HG02840 (cell line): ENCODE results near the gene WDR91.

Source experiments
- ATAC-seq: cut with Tn5 transposase; IDR thresholded peaks from one replicate; pipeline ENCODE4 v1.9.1; 2021; ENCODE audit warnings: mild to moderate bottlenecking, moderate library complexity, moderate number of reproducible peaks; ENCODE audit not compliant: unreplicated experiment, low FRiP score

Gene WDR91

DNA sequence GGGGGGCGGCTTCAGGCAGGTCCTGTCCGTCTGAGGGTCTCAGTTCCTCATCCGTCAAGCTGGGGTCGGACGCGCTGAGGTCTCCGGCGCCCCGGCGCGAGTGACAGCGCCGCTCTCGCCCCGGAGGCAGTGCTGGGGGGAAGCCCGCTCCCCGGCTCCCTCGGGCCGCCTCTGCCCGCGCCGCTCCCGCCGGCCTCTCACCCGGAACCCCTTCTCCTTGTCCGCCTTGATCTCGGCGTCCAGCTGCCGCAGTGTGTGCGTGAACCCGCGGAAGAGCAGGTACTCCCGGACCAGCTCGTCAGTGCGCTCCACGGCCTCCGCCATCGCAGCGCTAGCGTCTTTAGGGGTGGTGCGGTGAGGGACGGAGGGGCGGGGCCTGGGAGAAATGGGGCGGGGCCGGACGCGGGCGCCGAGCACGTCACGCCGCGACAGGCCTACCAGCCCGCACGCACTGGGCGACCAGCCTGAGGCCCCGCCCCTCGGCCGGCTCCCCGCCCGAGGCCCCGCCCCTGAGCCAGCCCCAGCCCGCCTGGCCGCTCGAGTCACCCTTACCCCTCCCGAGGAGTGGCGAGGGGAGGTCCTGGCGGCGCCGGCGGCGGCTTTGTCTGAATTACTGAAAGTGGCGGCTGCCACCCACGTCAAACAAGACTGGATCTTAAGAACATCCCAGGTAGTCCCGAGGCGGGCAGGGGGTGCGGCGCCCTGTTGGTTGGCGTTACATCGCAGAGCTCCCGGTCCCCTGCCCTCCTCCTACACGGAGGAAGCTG is at the start of gene WDR91:
Gene WDR91, minus strand, starts transcription at position 348 of the 767 bp plus-strand sequence. Its CDS starts 24 bp downstream, at position 324.
- ATAC-seq = peak; percentile 81

GRCh38 chr7:135260470-135260869 is 49.1 kb upstream of the WDR91 start:
- no peak for ATAC-seq

DNA sequence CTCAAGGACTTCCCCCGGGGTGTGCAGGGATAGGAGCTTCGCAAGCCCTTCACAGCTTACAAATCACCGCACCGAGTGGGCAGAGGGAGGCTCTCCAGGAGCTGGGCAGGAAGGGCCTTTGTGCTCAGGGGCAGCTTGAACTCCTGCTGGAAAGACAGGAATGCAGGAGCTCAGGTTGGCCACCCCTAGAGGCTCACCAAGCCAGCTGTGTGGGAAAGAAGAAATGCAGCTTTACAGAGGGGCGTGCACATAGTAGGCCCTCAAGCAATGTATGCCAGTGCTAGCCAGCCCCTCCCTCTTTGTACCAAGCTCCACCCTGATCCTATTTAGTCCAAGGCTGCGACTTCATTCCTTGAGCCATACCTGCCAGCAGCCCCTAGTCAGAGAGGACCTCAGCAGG is 48.4 kb upstream of the WDR91 start:
- no peak for ATAC-seq

GRCh38 chr7:135258585-135258984 is 47.3 kb upstream of the WDR91 start:
- no peak for ATAC-seq

DNA sequence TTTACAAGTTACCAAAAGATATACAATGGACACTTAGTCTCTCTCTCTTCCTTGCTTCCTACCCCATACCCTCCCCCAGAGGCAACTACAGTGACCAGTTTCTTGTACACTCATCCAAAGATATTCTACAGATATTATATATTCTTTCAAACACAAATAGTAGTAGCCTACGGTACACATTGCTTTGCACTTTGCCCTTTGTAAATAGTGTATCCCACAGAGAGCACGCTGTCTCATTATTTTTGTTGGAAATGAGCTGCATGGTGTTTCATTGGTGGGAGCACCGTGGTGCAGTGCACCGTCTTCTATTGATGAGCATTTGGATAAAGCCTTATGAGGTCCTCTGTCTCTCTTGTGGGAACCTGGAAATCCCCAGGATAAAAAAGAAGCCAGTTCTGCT is 46.5 kb upstream of the WDR91 start:
- no peak for ATAC-seq

- no peak for ATAC-seq
Observed at GRCh38 chr7:135253851-135254771, 42.8 kb upstream of the WDR91 start.

GRCh38 chr7:135251496-135252391 is 40.4 kb upstream of the WDR91 start:
- ATAC-seq = no peak

DNA sequence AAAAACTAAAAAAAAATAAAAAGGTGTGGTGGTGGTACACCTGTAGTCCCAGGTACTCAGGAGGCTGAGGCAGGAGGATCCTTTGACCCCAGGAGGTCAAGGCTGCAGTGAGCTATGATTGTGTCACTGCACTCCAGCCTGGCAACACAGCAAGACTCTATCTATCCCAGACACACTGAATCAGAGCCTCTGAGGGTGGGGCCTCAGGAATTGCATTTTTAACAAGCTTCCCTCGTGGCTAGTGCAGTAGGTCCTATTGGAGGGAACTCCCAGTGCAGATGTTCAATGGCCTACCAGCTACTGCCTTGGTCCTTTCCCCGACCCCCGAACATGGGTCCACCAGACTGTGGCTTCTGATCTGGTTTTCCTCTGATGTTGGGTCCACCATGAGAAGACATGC is 37.2 kb upstream of the WDR91 start:
- ATAC-seq = no peak

DNA sequence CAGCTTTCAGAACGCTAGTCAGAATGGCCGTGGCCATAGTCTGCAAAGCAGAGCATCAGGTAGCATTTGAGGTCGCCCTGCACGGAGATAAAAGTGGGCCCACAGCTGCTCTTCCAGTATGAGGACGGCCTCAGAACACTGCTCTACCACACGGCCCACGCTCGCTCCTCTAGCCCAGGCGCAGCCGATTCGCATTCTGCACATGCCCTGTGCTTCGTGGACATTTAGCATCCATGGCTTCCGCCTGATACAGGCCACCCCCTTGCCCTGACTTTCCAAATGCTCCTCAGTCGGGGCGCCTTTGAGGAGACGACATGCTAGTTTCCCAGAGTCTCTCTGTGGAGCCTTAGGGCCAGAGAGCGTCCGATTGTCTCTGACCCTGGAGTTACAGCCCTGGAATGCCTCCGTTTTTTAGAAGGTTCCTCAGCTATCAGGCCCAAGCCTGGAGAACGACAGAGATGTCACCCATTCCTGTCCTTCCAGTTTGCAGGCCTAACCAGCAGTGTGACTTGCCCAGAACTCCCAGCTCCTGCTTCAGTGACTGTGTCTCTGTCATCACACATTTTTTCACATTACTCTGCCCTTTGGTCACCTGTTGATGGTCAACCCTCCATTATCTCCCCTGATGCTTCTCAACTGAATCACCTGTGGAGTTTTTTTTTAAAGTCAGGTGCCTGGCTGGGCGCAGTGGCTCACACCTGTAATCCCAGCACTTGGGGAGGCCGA is 36.6 kb upstream of the WDR91 start:
- ATAC-seq = no peak

- ATAC-seq = no peak
Observed at GRCh38 chr7:135246191-135246825, 35.0 kb upstream of the WDR91 start.

DNA sequence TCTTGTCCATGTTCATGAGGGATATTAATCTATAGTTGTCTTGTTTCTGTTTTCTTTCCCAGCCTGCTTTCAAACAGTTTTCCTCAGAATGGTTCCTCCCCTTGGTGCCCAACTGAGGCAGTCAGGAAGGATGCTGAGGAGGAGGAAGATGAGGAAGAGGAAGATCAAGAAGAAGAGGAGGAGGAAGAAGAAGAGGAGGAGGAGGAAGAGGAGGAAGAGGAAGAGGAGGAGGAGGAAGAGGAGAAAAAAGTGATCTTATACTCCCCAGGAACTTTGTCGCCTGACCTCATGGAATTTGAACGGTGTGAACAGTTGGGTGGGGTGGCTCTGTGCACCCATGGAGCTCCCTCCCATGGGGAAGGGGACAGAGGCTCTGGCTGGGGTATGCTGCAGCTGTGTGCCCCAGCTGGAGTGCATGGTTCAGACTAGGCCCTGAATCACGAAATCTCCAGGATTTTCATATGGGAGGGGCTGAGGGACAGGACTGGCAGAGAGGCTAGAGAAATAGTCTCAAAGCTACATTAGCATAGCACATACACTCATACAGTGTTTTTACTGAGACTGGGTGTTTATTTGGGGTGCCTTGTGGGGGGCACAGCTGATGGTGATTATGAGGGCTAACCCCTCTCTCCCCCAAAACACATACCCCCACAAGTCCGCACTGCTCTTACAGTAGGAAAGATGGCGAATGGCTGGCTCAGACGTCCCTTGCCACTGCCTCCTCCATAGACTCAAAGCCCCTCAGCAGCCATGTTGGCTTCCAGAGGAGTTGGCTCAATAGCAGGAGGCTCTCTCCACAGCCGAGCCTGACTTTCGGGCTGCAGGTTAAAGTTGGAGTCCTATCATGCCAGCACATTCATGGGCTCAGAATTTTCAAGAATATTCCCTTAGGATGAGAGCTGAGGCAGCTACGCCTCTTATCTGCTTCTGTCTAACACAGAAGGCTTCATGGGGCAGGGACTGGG is 34.2 kb upstream of the WDR91 start:
- no peak for ATAC-seq

GRCh38 chr7:135242096-135242684 is 30.9 kb upstream of the WDR91 start:
- ATAC-seq = no peak

GRCh38 chr7:135240441-135240840 is 29.1 kb upstream of the WDR91 start:
- ATAC-seq = no peak

- ATAC-seq = no peak
Observed at GRCh38 chr7:135239263-135239662, 27.9 kb upstream of the WDR91 start.

- ATAC-seq = no peak
Observed at GRCh38 chr7:135238112-135238744, 26.9 kb upstream of the WDR91 start.

DNA sequence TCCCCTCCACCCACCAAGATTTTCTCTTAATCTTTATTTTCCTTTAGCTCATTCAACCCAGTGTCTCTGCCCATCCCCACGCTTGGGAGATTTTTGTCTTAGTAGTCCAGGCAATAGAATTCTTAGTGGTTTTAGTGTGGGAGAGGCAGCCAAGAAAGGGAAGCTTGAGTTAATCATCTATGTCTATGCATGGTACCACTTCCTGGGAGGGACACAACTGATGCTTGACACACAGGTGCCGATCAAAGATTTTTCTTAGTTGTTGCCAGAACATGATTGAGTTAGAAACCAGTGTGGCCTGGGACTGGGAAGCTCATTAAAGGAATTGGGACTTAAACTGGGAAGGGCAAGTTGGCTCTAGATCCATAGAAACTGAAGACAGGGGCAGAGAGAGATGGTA is 25.4 kb upstream of the WDR91 start:
- peak; percentile 87 for ATAC-seq

DNA sequence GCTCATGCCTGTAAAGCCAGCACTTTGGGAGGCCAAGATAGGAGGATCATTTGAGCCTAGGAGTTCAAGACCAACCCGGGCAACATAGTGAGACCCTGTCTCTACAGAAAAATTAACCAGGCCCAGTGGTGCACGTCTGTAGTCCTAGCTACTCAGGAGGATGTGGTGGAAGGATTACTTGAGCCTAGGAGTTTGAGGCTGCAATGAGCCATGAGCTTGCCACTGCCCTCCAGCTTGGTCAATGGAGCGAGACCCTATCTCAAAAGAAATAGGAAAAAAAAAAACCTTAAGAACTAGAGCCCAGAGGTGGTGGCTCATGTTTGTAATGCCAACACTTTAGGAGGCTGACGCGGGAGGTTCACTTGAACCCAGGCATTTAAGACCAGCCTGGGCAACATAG is 24.5 kb upstream of the WDR91 start:
- ATAC-seq = no peak
